GM12872 (cell line): Measurements from ENCODE around the gene NUP210L.

ENCODE experiments used
- CTCF ChIP-seq: IDR thresholded peaks from 3 replicates; pipeline ENCODE4 v1.5.1; 2011; ENCODE audit warnings: low read depth, mild to moderate bottlenecking, low read length, moderate library complexity; ENCODE audit not compliant: insufficient read depth

Gene NUP210L

GRCh38 chr1:153984123-153984894 lies 170.6 kb downstream of the NUP210L start:
- no peak for TF ChIP-seq CTCF

DNA sequence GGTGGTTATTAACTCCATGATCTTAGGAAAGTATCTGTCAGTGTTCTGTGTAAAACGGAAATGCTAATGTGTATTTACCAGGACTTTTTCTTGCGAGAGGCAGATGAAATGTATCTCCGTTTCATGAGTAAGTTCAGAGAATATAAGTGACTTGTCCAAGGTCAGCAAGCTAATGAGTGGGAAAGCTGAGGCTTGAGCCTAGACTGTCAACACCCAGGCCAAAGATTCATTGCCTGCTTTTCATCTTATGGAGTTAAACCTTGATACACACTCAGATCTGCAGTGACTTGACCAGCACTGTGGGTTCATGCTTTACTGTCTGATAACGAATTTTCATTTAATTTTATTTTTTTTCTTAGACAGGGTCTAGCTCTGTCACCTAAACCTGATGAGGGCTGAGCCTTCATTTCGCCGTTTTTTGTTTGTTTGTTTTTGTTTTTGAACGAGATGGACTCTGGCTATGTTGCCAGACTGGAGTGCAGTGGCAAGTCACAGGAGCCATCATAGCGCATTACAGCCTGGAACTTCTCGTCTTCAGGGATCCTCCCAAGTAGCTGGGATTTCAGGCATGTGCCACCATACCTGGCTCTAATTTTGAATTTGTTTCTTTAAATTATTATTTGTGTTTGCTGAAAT lies 176.5 kb downstream of the NUP210L start:
- no peak for TF ChIP-seq CTCF

DNA sequence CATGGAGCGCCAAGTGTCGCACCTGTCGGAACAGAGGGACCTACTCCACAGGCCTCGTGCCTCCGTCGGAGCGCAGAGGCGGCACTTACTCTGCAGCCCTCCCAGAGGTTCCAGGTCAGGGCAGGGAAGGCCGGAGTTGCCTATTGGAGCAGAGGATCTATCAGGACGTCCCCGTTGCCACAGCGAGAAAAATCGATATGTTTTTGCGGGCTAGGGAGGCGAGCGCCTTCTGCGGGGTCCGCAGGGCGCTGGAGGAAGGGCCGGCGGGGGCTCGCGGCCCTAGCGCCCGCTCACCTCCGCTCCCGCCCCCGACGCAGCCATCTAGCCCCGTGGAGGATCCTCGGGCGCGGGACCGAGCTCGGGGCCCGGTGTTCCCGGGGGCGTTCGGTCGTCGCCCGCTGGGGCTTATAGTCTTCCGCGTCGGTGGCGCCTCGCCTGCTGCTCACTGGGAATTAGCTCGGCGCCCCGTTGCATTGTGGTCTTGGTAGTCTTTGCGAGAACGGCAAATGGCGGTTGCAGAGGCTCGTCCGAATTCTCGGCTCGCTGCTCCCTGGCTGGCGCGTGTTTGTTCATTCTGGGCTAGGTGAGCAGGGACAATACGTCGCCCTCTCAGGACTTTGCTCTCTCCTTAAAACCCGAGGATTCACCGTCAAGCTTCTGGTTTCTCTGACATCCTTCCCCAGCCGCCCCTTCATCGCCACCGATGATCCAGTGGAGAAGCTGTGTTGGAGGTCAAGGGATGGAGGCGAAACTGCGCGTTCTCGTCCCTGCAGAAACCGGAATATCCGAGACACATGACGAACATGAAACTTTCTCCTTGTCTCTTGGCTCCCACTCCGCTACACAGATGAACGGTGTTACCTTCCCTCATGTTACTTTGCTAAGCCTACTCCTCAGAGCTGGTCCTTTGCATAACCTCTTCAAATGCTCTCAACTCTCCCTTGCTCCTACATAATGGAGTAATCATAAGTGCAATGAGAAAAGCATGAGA lies 177.3 kb downstream of the NUP210L start, which contains the start of gene JTB:
Gene JTB, minus strand, starts transcription at position 425 of the 991 bp plus-strand sequence. Its CDS starts 422 bp downstream, at position 3.
- no peak for TF ChIP-seq CTCF

DNA sequence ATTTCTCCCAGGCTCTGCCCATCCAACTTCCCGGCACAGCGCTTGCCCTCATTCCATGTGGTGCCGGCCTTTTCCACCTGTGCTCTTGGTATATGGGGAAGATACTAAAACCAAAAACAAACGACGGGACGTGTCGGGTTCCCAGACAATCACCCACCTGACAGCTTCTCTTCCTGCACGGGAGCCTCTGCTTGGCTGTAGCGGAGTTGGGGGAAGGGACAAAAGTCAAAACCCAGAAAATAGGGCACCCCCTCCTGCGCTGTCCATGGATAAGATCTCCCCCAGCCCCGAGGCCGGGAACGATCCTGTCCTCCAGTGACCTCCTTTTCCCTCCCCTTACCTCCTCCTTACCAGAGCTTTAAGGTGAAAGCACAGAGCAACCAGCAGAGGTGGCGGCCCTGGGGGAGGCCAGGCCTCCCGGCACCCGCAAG lies 178.0 kb downstream of the NUP210L start:
- no peak for TF ChIP-seq CTCF

DNA sequence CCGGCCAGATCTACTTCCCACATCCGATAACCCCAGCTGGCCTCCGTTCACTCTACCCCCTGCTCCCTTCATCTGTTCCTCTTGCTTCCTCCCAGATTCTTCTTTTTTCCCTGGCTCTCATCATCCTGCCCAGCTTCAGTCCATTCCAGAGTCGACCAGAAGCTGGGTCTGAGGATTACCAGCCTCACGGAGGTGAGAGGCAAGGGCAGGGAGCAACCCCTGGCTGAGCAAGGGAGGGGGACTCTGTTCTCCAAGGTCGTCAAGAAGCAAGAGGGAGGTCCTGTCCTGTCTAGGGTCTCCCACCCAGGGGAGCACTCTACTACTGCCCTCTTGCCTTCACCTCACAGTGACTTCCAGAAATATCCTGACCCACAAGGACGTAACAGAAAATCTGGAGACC lies 181.3 kb downstream of the NUP210L start:
- TF ChIP-seq CTCF: no peak

DNA sequence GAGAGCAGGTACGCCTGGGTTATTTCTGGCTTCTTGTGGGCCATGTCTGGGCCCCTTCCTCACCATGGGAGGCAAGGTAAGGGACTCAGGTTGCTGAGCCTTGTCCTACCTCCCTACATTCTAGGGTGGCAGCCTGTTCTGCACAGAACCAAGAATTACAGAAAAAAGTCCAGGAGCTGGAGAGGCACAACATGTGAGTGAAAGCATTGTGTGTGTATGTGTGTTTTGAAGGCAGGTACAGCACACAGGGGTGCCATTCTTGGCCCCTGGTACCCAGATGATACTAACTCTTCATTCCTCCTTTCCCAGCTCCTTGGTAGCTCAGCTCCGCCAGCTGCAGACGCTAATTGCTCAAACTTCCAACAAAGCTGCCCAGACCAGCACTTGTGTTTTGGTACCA lies 181.8 kb downstream of the NUP210L start:
- TF ChIP-seq CTCF: no peak

GRCh38 chr1:153970346-153970745 lies 184.5 kb downstream of the NUP210L start:
- TF ChIP-seq CTCF: no peak
